K562 (cell line): ENCODE results near the gene SLC2A6. TPM values are rescaled to one million over a fixed set of nuclear protein-coding genes. Genes with fewer than 3 reads are reported as not detected.

Experiments
- ATAC-seq: fragments of 200-7000 bp; cut with Tn5 transposase; 3 replicates; pipeline ENCODE4 v1.9.1; 2020; ENCODE audit warnings: moderate library complexity
- BruUV-seq: library from RNA; stranded (reverse); fragments of 400-500 nt; replicated peaks from 2 replicates; lab custom pipeline; 2021; lab: Mats Ljungman, UMichigan
- CTCF ChIA-PET: fragments of 300-600 bp; formaldehyde crosslinking; extraction: SDS; loops from one replicate; lab custom pipeline; 2021; ENCODE audit warnings: low intra/inter-chr PET ratio; lab: Yijun Ruan, JAX
- POLR2A ChIA-PET: fragments of 300-600, 350-650 bp; sonication (Branson Sonifier 250); formaldehyde crosslinking; extraction: SDS; loops from one replicate; lab custom pipeline; 2021; ENCODE audit warnings: antibody characterized with exemption, inconsistent platforms; lab: Yijun Ruan, JAX
- DNase-seq, 4 experiments: peaks; one replicate each; pipeline versions ENCODE4 v3.0.0 to v3.0.0-alpha.2; 2011 to 2018; ENCODE audit warnings: low spot score in 3 of 4, mixed read lengths in 3 of 4; ENCODE audit errors: extremely low read depth in 1 of 4
- FAIRE-seq: peaks from 2 replicates; lab custom pipeline; 2011; peaks lifted over from hg19 to GRCh38; lab: Jason Lieb, UNC
- H2AFZ ChIP-seq: 2 replicates; pipeline ENCODE4 v1.6.0; 2011; ENCODE audit warnings: low read depth, low read length, control low read depth, inconsistent platforms
- H3K27ac ChIP-seq: fragments of 200-600 bp; 3 replicates; pipeline ENCODE4 v1.8.0; 2011; ENCODE audit warnings: low read depth, mild to moderate bottlenecking, control low read depth, inconsistent platforms, low read length, moderate library complexity, mixed read lengths; ENCODE audit errors: extremely low read depth
- H3K27me3 ChIP-seq, 2 experiments: fragments of 300-600 bp in 1 of 2; 2 replicates in 1 of 2; 3 replicates in 1 of 2; pipeline versions ENCODE4 v1.6.0 to v1.8.0; 2011; ENCODE audit warnings: inconsistent platforms in 2 of 2, low read length in 2 of 2, mild to moderate bottlenecking in 1 of 2, mixed read lengths in 1 of 2, moderate library complexity in 1 of 2; ENCODE audit not compliant: control insufficient read depth in 2 of 2, insufficient read depth in 2 of 2
- H3K36me3 ChIP-seq: fragments of 300-600 bp; 3 replicates; pipeline ENCODE4 v1.8.0; 2011; ENCODE audit warnings: mild to moderate bottlenecking, low read length, inconsistent platforms; ENCODE audit not compliant: control insufficient read depth, insufficient read depth
- H3K4me1 ChIP-seq, 2 experiments: fragments of 200-600 bp in 1 of 2; replicated peaks in 1 of 2; 2 replicates in 1 of 2; 3 replicates in 1 of 2; pipeline versions ENCODE4 v1.5.1 to v1.8.0; 2011; ENCODE audit warnings: inconsistent platforms in 2 of 2, low read length in 2 of 2, mild to moderate bottlenecking in 1 of 2, mixed read lengths in 1 of 2, moderate library complexity in 1 of 2; ENCODE audit not compliant: control insufficient read depth in 2 of 2, insufficient read depth in 2 of 2
- H3K4me2 ChIP-seq: 2 replicates; pipeline ENCODE4 v1.6.1; 2011; ENCODE audit warnings: low read length, control low read depth, inconsistent platforms, mixed read lengths; ENCODE audit not compliant: insufficient read depth
- H3K4me3 ChIP-seq: fragments of 200-600 bp; sonication (generic), shearing (Covaris generic); 2 replicates; pipeline ENCODE4 v1.5.1; 2016; ENCODE audit warnings: control low read depth, inconsistent platforms
- H3K79me2 ChIP-seq: fragments of 200-600 bp; 3 replicates; pipeline ENCODE4 v1.8.0; 2011; ENCODE audit warnings: low read length, inconsistent platforms; ENCODE audit not compliant: control insufficient read depth, insufficient read depth
- H3K9ac ChIP-seq, 2 experiments: 2 replicates each; pipeline versions ENCODE4 v1.6.0 to v1.6.1; 2011; ENCODE audit warnings: low read depth in 2 of 2, low read length in 2 of 2, control low read depth in 1 of 2, inconsistent platforms in 1 of 2, mild to moderate bottlenecking in 1 of 2, mixed read lengths in 1 of 2; ENCODE audit not compliant: insufficient read depth in 1 of 2
- H3K9me1 ChIP-seq: one replicate; pipeline ENCODE4 v1.6.0; 2011; ENCODE audit warnings: inconsistent platforms, mild to moderate bottlenecking, low read length, moderate library complexity; ENCODE audit not compliant: control insufficient read depth, insufficient read depth
- H3K9me3 ChIP-seq: replicated peaks from 2 replicates; pipeline ENCODE4 v1.5.1; 2011; ENCODE audit warnings: low read depth, low read length, inconsistent platforms; ENCODE audit not compliant: control insufficient read depth, insufficient read depth
- H4K20me1 ChIP-seq: replicated peaks from 2 replicates; pipeline ENCODE4 v1.6.1; 2011; ENCODE audit warnings: low read length, inconsistent platforms, mixed read lengths; ENCODE audit not compliant: control insufficient read depth, insufficient read depth
- HNRNPK ChIP-seq: fragments of 200-400 bp; formaldehyde crosslinking; IDR thresholded peaks from one replicate; pipeline ENCODE4 v1.6.1; 2018; ENCODE audit warnings: mild to moderate bottlenecking, low read depth, low read length; ENCODE audit not compliant: poor library complexity, severe bottlenecking
- HSF4 ChIP-seq: fragments of 250-450 bp; sonication (Bioruptor Pico); IDR thresholded peaks from 2 replicates; pipeline ENCODE4 v2.1.2; 2022; ENCODE audit warnings: mild to moderate bottlenecking, moderate library complexity, borderline replicate concordance
- MEF2D ChIP-seq: conservative IDR thresholded peaks from 2 replicates; pipeline ENCODE4 v1.6.1; 2016; ENCODE audit warnings: low read depth, missing genetic modification characterization, missing compliant biosample characterization
- ZNF57 ChIP-seq: fragments of 450-650 bp; formaldehyde crosslinking; IDR thresholded peaks from 2 replicates; pipeline ENCODE4 v1.4.0; 2020; ENCODE audit warnings: mild to moderate bottlenecking, moderate library complexity
- WGBS: fragments of 100-300 bp; shearing (Covaris generic); methylation state at CpG from one replicate; pipeline ENCODE4 v1.1.6; 2016; ENCODE audit warnings: low coverage, mixed read lengths; ENCODE audit not compliant: insufficient coverage; ENCODE audit errors: missing lambda C conversion rate; 5-methylcytosine and 5-hydroxymethylcytosine counted together
- in situ Hi-C: fragments of 300-500 bp; cut with MboI; formaldehyde crosslinking; loops from 4 replicates; pipeline ENCODE4 v1.15.0; 2018; ENCODE audit warnings: inconsistent platforms, mixed read lengths
- intact Hi-C: fragments of 100-400 bp; cut with micrococcal nuclease; formaldehyde crosslinking; loops from 2 replicates; pipeline ENCODE4 v1.14.2; 2022
- polyA plus RNA-seq, 8 experiments: library from polyadenylated mRNA; depleted of rRNA in 4 of 8; stranded (reverse) in 5 of 8; unstranded in 3 of 8; fragments of >200 nt; fragmentation: Nextera tagmentation in 2 of 8; fragmentation: Illumina TruSeq in 1 of 8; extraction: Ambion mirVana in 2 of 8; extraction: Trizol in 1 of 8; gene quantifications; 2 replicates each; pipeline versions ENCODE4 v1.2.1 to v1.2.3, GENCODE V29; 2011 to 2014; ENCODE audit warnings: inconsistent platforms in 1 of 8, missing spikeins in 1 of 8
- total RNA-seq, 7 experiments: library from RNA; depleted of rRNA in 6 of 7; stranded (reverse); fragments of >200 nt in 6 of 7; fragmentation: Illumina TruSeq in 2 of 7; extraction: Trizol in 2 of 7; gene quantifications; 2 replicates each; pipeline versions ENCODE4 v1.2.1 to v1.2.3, GENCODE V29; 2011 to 2021; ENCODE audit warnings: low replicate concordance in 1 of 7
- TF ChIP-seq, protein P1 (sequence below), 3 experiments: IDR thresholded peaks in 2 of 3; conservative IDR thresholded peaks in 1 of 3; 2 replicates each; pipeline ENCODE4 v1.5.1; 2011 to 2012; ENCODE audit warnings: low read length in 3 of 3, mild to moderate bottlenecking in 3 of 3, control low read depth in 2 of 3, improper control_type of control experiment in 1 of 3, inconsistent platforms in 1 of 3, low read depth in 1 of 3, mixed read lengths in 1 of 3, moderate library complexity in 1 of 3; ENCODE audit not compliant: insufficient read depth in 2 of 3

The SLC2A6 gene
- total and polyA plus RNA-seq, 9 of the 15 experiments (the other 6 are each of a cell fraction or from before 2014, with no cell fraction given), result 0.04 to 0.38 (median 0.09) TPM; not detected in 3

DNA sequence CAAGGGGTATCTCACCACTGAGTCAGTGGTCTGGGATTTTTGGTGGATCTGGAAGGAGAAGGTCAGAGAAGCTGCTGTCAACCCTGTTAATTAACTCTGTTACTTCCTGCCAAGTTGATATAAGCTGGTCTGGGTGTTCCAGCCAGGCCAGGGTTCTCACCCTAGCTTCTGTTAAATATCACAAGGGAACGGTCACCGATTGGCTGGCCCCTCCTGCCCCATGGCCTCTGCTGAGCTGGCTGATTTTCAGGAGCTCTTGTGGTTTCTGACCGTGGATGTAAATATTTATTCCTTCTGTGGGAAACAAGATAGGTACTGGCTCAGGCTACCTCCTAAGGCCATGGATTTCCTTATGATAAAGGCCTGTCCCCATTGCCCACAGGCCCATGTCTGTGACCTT, 55.7 kb downstream of the SLC2A6 start:
- TF ChIP-seq ZNF57 (CRISPR knock-in tag), result no peak
- TF ChIP-seq, all 486 proteins: peak for 0
- in situ Hi-C loops, result no loop called here
- Histone ChIP-seq H3K4me1 (peaks cover 19 to 29% of the 10 kb centered on the region in 2 experiments; a peak in 4 of 5 replicates), H3K27me3 (peaks cover 24 to 34% of the 10 kb centered on the region in 2 experiments), H3K9ac (peak overlapping the region in 1 of 2 experiments; percentile 75; a peak in 2 of 4 replicates), H3K9me1 (peaks cover 3% of the 10 kb centered on the region), H3K4me3 (no peak overlapping the region), H3K36me3 (no peaks in the 10 kb centered on the region), H2AFZ (no peak overlapping the region), H3K79me2 (no peaks in the 10 kb centered on the region), H3K27ac (no peak overlapping the region), H4K20me1 (no peaks in the 10 kb centered on the region), H3K9me3 (no peaks in the 10 kb centered on the region), H3K4me2 (no peak overlapping the region)
- DNase-seq (no peak), ATAC-seq (no peak), FAIRE-seq (peak; percentile 71)
- CTCF ChIA-PET, result no interaction called here
- WGBS, result 5% methylated on average over 3 of the region's 3 CpGs
- POLR2A ChIA-PET, result interaction anchor here (0.8 kb wide), 1 partner anchor 14 kb away, joined by 4 read pairs; no protein-coding TSS in a partner anchor
- intact Hi-C loops, result no loop called here
- no TSS peak for BruUV-seq

DNA sequence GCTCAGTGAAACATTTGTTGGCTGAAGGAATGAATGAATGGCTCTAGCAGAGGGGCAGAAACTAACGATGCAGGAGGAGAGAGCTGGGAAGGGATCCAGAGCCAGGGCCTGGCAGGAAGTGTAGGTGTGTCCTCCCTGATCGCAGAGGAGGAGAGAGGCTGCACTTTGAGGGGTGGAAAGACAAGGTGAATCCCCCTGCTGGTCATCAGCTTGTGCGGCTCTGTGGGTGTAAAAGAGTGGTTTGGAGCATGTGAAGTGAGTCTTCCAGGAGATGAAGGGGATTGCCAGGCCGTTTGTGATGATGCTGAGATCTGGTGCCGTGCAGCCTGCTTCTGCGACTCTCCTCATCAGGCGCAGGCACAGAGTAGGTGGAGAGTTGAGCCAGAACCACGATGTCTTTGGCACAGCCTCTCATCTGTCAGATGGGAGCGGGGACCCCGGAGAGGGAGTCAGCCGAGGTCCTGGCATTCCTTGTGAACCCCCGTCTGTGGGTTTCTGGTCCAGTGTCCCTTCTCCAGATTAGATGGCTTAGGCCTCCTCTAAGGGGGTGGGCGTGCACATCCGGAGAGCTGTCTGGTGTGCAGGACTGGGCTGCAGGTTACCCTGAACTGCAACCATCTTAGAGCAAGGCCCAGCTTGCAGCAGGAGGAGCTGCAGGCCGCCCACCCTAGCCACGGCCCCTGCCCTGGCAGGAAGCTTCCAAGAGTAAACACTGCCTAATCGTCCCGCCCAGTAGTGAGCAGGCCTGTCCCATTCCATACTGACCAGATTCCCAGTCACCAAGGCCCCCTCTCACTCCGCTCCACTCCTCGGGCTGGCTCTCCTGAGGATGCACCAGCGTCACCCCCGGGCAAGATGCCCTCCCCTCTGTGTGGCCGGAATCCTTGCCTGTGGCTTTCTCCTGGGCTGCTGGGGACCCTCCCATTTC, 57.0 kb downstream of the SLC2A6 start, which contains the start of gene ADAMTS13:
Gene ADAMTS13, plus strand, starts transcription at position 753 of the 928 bp plus-strand sequence. Its CDS starts 77 bp downstream, at position 830.
- no TSS peak for BruUV-seq
- Histone ChIP-seq H4K20me1 (no peaks in the 10 kb centered on the region), H3K9ac (peak within 1 kb of the TSS; percentile 14 to 18; a peak in 2 of 4 replicates), H3K9me3 (no peaks in the 10 kb centered on the region), H3K4me3 (no peak within 1 kb of the TSS), H3K36me3 (no peaks in the 10 kb centered on the region), H3K4me2 (no peak within 1 kb of the TSS), H3K27me3 (peaks cover 17 to 26% of the 10 kb centered on the region in 2 experiments), H3K9me1 (peaks cover 3% of the 10 kb centered on the region), H3K79me2 (peaks cover 10% of the 10 kb centered on the region), H3K4me1 (peaks cover 16 to 33% of the 10 kb centered on the region in 2 experiments; a peak in 4 of 5 replicates), H3K27ac (no peak within 1 kb of the TSS), H2AFZ (peak within 1 kb of the TSS; percentile 63)
- ChIA-PET POLR2A (interaction anchor here (0.6 to 1.0 kb wide), 2 partner anchors 10 to 318 kb away, joined by 3 read pairs; no protein-coding TSS in a partner anchor), CTCF (no interaction called here)
- intact Hi-C loops (no loop called here), in situ Hi-C loops (no loop called here)
- WGBS, result 58% methylated on average over 22 of the region's 23 CpGs
- FAIRE-seq (peak; percentile 80), DNase-seq (peak in 1 of 4 experiments; percentile 53), ATAC-seq (peak; percentile 19; the same call in 2 of the 3 replicates)
- TF ChIP-seq, protein P1, sequence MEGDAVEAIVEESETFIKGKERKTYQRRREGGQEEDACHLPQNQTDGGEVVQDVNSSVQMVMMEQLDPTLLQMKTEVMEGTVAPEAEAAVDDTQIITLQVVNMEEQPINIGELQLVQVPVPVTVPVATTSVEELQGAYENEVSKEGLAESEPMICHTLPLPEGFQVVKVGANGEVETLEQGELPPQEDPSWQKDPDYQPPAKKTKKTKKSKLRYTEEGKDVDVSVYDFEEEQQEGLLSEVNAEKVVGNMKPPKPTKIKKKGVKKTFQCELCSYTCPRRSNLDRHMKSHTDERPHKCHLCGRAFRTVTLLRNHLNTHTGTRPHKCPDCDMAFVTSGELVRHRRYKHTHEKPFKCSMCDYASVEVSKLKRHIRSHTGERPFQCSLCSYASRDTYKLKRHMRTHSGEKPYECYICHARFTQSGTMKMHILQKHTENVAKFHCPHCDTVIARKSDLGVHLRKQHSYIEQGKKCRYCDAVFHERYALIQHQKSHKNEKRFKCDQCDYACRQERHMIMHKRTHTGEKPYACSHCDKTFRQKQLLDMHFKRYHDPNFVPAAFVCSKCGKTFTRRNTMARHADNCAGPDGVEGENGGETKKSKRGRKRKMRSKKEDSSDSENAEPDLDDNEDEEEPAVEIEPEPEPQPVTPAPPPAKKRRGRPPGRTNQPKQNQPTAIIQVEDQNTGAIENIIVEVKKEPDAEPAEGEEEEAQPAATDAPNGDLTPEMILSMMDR (IDR thresholded peaks at IDR 0.05 in 2 of 3, conservative IDR thresholded peaks at IDR 0.05 in 1 of 3; ENCODE audit: insufficient read depth in 2 of 3, low read depth in 1 of 3, low read length in 3 of 3), result peak; percentile 21 to 43 (median 27); a peak in 2 of 6 replicates
- TF ChIP-seq HSF4 (CRISPR knock-in tag), result no peak
- no peak for TF ChIP-seq HNRNPK
- TF ChIP-seq MEF2D, result no peak
